Lower leg skin (tissue), 4 donors: Measurements from ENCODE around the gene KRT5. TPM values are rescaled to one million over a fixed set of nuclear protein-coding genes. Genes with fewer than 3 reads are reported as not detected.

Source experiments
- DNase-seq, 2 donors: peaks; one replicate each; pipeline ENCODE4 v3.0.0-alpha.2; 2019; ENCODE audit warnings: low spot score in 2 of 2
- H3K4me3 ChIP-seq: fragments of 200-600 bp; sonication (generic); 2 replicates; pipeline ENCODE4 v1.5.1; 2017; ENCODE audit warnings: mild to moderate bottlenecking, low read depth; ENCODE audit not compliant: poor library complexity, severe bottlenecking
- CTCF ChIP-seq, 3 donors: fragments of 450-650 bp; IDR thresholded peaks; one replicate each; pipeline ENCODE4 v1.5.1; 2016; ENCODE audit warnings: antibody characterized with exemption in 3 of 3, mild to moderate bottlenecking in 3 of 3, moderate library complexity in 2 of 3
- POLR2A ChIP-seq, 2 donors: fragments of 450-650 bp; IDR thresholded peaks; one replicate each; pipeline ENCODE4 v1.6.1; 2016 to 2017; ENCODE audit warnings: antibody characterized with exemption in 2 of 2, mild to moderate bottlenecking in 1 of 2, moderate library complexity in 1 of 2
- WGBS, 2 donors: methylation state at CpG; one replicate each; pipeline ENCODE4 v1.1.5; 2018; 5-methylcytosine and 5-hydroxymethylcytosine counted together
- intact Hi-C: fragments of 100-400 bp; cut with DNase I; formaldehyde crosslinking; loops from one replicate; pipeline ENCODE4 v1.15.0; 2023; ENCODE audit warnings: low total_unique reads
- total RNA-seq, 4 donors: library from RNA; depleted of rRNA; stranded (reverse); fragments of >200 nt; gene quantifications; one replicate each; pipeline ENCODE4 v1.1.0, GENCODE V29; 2016

KRT5 gene
- total RNA-seq, 4 donors from 2014 or later = 2,541 to 6,567 (median 4,278) TPM

DNA sequence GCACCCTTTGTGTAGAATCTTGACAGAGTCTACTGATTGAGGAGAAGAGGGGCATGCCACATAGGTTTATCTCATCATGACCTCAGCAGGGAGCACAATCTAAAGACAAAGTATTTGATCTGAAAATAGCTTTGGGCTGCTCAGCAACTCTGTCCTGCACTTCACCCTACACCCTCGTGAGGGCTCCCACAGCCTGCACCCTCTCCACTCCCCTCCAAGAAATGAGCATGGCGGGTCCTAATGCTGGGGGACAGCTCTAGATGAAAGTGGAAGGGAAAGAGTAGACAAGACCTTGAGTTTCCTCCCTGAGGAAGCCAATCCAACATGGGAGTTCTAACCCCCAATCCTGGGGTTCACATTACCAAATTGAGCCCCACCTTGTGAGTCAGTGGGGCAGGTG lies 10.7 kb upstream of the KRT5 start:
- intact Hi-C loops = no loop called here
- DNase-seq = peak in 1 of 2 donors; percentile 77
- TF ChIP-seq POLR2A (IDR thresholded peaks at IDR 0.05) (no peak), CTCF (IDR thresholded peaks at IDR 0.05) (no peak)
- 91 to 94% methylated on average over 2 of the region's 2 CpGs for WGBS, 2 donors
- H3K4me3 ChIP-seq = no peak overlapping the region

- intact Hi-C loops = no loop called here
- TF ChIP-seq CTCF (IDR thresholded peaks at IDR 0.05) (no peak), POLR2A (IDR thresholded peaks at IDR 0.05) (no peak)
- 81 to 87% methylated on average over 2 of the region's 2 CpGs for WGBS, 2 donors
- H3K4me3 ChIP-seq = no peak overlapping the region
- peak in 1 of 2 donors; percentile 72 for DNase-seq
These were observed 10.2 kb upstream of the KRT5 start for GRCh38 chr12:52530366-52530765.

DNA sequence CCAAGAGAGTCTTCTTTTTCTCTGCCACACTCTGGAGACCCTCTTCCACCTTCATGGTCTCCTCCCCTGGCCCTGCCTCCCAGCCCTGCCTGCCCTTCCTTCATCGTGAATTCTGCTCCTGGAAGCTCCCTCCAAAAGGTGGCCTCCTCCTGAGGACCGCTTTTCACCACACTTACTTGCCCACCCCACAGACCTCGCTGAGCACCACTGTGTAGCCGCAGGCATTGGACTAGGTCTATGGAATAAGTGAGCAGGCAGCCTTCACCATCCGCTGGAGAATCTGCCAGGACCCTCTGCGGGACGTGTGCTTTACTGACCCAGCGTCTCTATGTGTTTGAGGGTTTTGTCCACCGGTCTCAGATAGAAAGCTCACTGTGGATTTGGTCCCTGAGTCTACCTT lies 9.7 kb upstream of the KRT5 start:
- intact Hi-C loops = no loop called here
- WGBS, 2 donors = 87 to 96% methylated on average over 9 of the region's 9 CpGs
- no peak for TF ChIP-seq POLR2A (IDR thresholded peaks at IDR 0.05)
- TF ChIP-seq CTCF (IDR thresholded peaks at IDR 0.05) = no peak
- DNase-seq = peak in 1 of 2 donors; percentile 60
- no peak overlapping the region for H3K4me3 ChIP-seq

DNA sequence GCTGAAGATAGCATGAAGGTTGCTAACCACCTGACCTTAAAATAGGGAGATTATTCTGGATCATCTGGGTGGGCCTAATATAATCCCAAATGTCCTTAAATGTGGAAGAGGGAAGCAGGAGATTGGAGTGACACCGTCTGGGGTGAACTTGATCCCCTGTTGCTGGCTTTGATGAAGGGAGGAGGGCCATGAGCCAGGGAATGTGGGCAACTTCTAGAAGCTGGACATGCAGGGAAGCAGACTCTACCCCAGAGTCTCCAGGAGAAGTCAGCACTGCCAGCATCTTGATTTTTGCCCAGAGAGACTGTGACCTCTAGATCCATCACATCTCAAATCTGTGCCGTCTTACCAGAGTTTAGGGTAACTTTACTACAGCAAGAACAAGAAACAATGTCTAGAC lies 9.2 kb upstream of the KRT5 start:
- WGBS, 2 donors = 92 to 97% methylated on average over 2 of the region's 2 CpGs
- DNase-seq = peak in 1 of 2 donors; percentile 52
- TF ChIP-seq POLR2A (IDR thresholded peaks at IDR 0.05) (no peak), CTCF (IDR thresholded peaks at IDR 0.05) (no peak)
- no peak overlapping the region for H3K4me3 ChIP-seq
- intact Hi-C loops = no loop called here

DNA sequence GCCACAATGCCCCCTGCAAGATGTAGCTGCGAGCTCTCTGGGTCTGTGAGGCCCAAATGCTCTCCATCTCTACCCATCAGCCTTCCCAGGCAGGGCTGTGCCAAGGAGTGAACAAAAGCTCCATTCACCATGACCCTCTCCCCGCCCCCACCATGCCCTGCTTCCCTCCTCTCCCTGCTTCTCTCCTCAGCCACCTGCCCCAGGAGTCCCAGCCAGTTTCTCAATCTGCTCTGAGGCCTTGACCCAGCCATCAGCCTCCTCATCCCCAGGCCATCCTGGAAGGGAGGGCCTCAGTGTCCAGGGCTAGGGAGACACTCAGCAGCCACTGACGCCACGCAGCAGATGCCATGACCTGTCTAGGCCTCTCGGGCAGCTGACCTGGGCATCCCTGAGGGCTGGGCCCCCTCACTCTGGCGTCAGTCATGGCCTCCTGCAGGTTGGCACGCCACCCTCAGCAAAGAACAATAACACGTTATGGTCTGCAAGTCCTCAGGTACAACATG lies 8.5 kb upstream of the KRT5 start:
- WGBS, 2 donors = 83 to 87% methylated on average over 8 of the region's 8 CpGs
- H3K4me3 ChIP-seq = no peak overlapping the region
- intact Hi-C loops = no loop called here
- peak in 1 of 2 donors; percentile 82 for DNase-seq
- TF ChIP-seq CTCF (IDR thresholded peaks at IDR 0.05) (no peak), POLR2A (IDR thresholded peaks at IDR 0.05) (no peak)
